Ovary (tissue), 10 donors: ENCODE data around the gene PLSCR1. TPM values are rescaled to one million over a fixed set of nuclear protein-coding genes. Genes with fewer than 3 reads are reported as not detected.
A peak's percentile ranks its signal among the peaks of the same experiment; 100 is the strongest.

ENCODE experiments used
- DNase-seq, 5 donors: peaks; one replicate each; pipeline ENCODE4 v3.0.0-alpha.2; 2019 to 2020
- H3K27ac ChIP-seq, 2 donors: fragments of 200-600 bp; one replicate each; pipeline versions ENCODE4 v1.5.1 to v1.8.0; 2019 to 2022
- H3K27me3 ChIP-seq: fragments of 200-600 bp; one replicate; pipeline ENCODE4 v1.8.0; 2022
- H3K36me3 ChIP-seq: fragments of 200-600 bp; sonication (generic); one replicate; pipeline ENCODE4 v1.5.1; 2019
- H3K4me1 ChIP-seq: one replicate; pipeline ENCODE4 v1.8.1; 2013; ENCODE audit warnings: mild to moderate bottlenecking, moderate library complexity; ENCODE audit not compliant: insufficient read depth
- H3K4me3 ChIP-seq: fragments of 200-600 bp; sonication (generic); one replicate; pipeline ENCODE4 v1.5.1; 2017
- H3K9me3 ChIP-seq, 2 donors: fragments of 200-600 bp in 1 of 2; sonication (generic) in 1 of 2; one replicate each; pipeline versions ENCODE4 v1.5.1 to v1.8.1; 2013 to 2019; ENCODE audit warnings: mild to moderate bottlenecking in 1 of 2, moderate library complexity in 1 of 2
- EP300 ChIP-seq: sonication (generic); formaldehyde crosslinking; IDR thresholded peaks from one replicate; pipeline ENCODE4 v1.6.1; 2017; ENCODE audit warnings: antibody characterized with exemption
- POLR2A ChIP-seq: fragments of 450-650 bp; IDR thresholded peaks from one replicate; pipeline ENCODE4 v1.6.1; 2017; ENCODE audit warnings: antibody characterized with exemption, mild to moderate bottlenecking, moderate library complexity
- WGBS, 3 donors: extraction: QIAGEN DNeasy Blood & Tissue Kit in 1 of 3; methylation state at CpG; one replicate each; pipeline versions ENCODE4 v1.1.5 to v1.1.7; 2013 to 2017; 5-methylcytosine and 5-hydroxymethylcytosine counted together
- intact Hi-C, 4 donors: fragments of 100-400 bp; cut with DNase I; formaldehyde crosslinking; loops; one replicate each; pipeline versions ENCODE4 v1.11.0 to v1.15.1; 2022 to 2023
- long read RNA-seq, 3 donors: library from polyadenylated mRNA in 2 of 3; unstranded in 2 of 3; transcript quantifications; one replicate each; pipeline ENCODE4 v2.0.0 and lab custom pipeline, GENCODE V29; 2021 to 2026
- polyA plus RNA-seq, 2 donors: library from polyadenylated mRNA; stranded (reverse); fragments of 200-250 nt in 1 of 2; fragments of 350-450 nt in 1 of 2; fragmentation: Illumina TruSeq in 1 of 2; extraction: RNeasy Lipid Tissue Mini Kit (QIAGEN cat#74804) in 1 of 2; gene quantifications; one replicate each; pipeline ENCODE4 v1.2.3, GENCODE V29; 2013 to 2014
- total RNA-seq, 7 donors: library from RNA; depleted of rRNA in 2 of 7; stranded (reverse); fragments of >200 nt in 2 of 7; fragmentation: NEBNext Ultra II Directional in 3 of 7; extraction: Animal tissue kit (Norgen Biotek cat#: 25700) in 3 of 7; gene quantifications; one replicate each; pipeline versions ENCODE4 v1.1.0 to v1.2.4, GENCODE V29; 2016 to 2023
- TF ChIP-seq, protein P1 (sequence below), 3 donors: fragments of 450-650 bp in 2 of 3; fragments of 200-600 bp in 1 of 3; IDR thresholded peaks; one replicate each; pipeline versions ENCODE4 v1.5.1 to v1.8.0; 2016 to 2022; ENCODE audit warnings: antibody characterized with exemption in 3 of 3, mild to moderate bottlenecking in 1 of 3
- donor health status: DM: no; HTN: no; CAD: no; lungs with moderate emphysema.
- donor health status: DM: no; HTN: no; CAD: no.
- donor health status: Bipolar disorder and iron deficiency.
- donor health status: DM: yes; HTN: yes; CAD: no.
- donor health status: DM: no; HTN: no; CAD: no.
- donor health status: DM: yes; HTN: yes; CAD: no.

PLSCR1 gene, protein sequence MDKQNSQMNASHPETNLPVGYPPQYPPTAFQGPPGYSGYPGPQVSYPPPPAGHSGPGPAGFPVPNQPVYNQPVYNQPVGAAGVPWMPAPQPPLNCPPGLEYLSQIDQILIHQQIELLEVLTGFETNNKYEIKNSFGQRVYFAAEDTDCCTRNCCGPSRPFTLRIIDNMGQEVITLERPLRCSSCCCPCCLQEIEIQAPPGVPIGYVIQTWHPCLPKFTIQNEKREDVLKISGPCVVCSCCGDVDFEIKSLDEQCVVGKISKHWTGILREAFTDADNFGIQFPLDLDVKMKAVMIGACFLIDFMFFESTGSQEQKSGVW
- total RNA-seq (100 to 1,000 TPM in 5 of 7 donors, 10 to 100 TPM in 2; 74.4 to 156 (median 117) TPM), polyA plus RNA-seq (10 to 100 TPM; 56.6 to 63.9 TPM)
- long read RNA-seq, donor 1, transcript PLSCR1-202 (8 exons, 996 nt): minor isoform, 33 of 224 reads
- long read RNA-seq, donor 1, transcript PLSCR1-201 (9 exons, 2,233 nt): major isoform, 151 of 224 reads
- long read RNA-seq, donor 1, partial matches to known transcripts: 12 of 224 reads
- long read RNA-seq, donor 1, other reads (novel, unspliced or antisense): 21 of 224 reads
- long read RNA-seq, donor 2, transcript PLSCR1-201 (9 exons, 2,233 nt): major isoform, 18 of 49 reads
- long read RNA-seq, donor 2, partial matches to known transcripts: 24 of 49 reads
- long read RNA-seq, donor 2, other reads (novel, unspliced or antisense): 0 of 49 reads
- long read RNA-seq, donor 3, transcript PLSCR1-202 (8 exons, 996 nt): minor isoform, 13 of 95 reads
- long read RNA-seq, donor 3, transcript PLSCR1-201 (9 exons, 2,233 nt): major isoform, 70 of 95 reads
- long read RNA-seq, donor 3, partial matches to known transcripts: 3 of 95 reads
- long read RNA-seq, donor 3, other reads (novel, unspliced or antisense): 5 of 95 reads

DNA sequence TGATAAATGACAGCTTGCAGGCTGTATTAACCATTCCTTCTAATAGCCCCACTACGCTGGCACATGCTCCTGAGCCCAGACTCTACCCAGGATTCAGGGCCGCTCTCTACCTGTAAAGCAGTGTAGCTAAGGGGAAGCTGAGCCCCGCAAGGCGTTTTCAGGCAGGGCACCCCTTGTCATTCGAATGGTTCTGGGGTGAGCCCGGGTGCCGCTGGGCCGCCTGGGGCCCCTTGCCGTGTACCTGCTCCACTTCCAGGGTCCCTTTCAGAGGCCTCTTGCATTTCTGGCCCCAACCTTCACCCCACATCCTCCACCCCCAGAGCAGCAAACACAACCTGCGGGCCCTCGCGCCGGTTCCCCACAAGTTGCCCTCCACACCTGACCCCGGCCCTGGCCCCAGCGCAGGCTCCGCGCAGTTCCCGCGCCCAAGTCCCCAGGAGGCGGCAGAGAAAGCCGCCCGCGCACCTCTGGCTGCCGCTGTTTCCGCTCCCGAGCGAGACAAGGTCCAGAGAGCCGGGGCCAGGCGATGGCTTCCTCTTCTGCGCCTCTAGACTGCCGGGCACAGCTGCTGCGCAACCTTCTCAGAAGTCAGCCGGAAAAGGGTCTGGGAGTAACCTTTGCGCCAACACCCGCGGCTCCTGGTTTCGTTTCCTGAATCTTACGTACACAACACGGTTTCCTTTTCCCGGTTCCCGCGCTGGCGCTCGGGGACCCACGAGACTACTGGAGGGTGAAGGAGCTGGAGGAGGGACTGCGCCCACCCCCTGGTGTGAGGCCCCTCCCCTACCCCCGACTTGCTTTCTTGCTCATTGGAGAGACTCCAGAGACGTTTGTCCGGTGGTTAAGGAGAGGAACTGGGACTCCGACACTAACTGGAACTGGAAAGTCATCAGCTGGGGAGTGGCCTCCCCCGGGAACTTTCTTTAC is at the start of gene PLSCR1:
Gene PLSCR1 (minus strand): TSS at position 606 of the 927 bp plus-strand sequence. CDS start 8,055 bp downstream, outside the sequence.
- peak; percentile 90 to 95 (median 92) for DNase-seq
- H3K27me3 ChIP-seq: no peaks in the 10 kb centered on the region
- intact Hi-C loops: loop anchor here in 1 of 4 donors (10.0 kb wide), 1 partner anchor 289 kb away; the partner anchor contains the start of gene PLSCR4
- TF ChIP-seq, protein P1, sequence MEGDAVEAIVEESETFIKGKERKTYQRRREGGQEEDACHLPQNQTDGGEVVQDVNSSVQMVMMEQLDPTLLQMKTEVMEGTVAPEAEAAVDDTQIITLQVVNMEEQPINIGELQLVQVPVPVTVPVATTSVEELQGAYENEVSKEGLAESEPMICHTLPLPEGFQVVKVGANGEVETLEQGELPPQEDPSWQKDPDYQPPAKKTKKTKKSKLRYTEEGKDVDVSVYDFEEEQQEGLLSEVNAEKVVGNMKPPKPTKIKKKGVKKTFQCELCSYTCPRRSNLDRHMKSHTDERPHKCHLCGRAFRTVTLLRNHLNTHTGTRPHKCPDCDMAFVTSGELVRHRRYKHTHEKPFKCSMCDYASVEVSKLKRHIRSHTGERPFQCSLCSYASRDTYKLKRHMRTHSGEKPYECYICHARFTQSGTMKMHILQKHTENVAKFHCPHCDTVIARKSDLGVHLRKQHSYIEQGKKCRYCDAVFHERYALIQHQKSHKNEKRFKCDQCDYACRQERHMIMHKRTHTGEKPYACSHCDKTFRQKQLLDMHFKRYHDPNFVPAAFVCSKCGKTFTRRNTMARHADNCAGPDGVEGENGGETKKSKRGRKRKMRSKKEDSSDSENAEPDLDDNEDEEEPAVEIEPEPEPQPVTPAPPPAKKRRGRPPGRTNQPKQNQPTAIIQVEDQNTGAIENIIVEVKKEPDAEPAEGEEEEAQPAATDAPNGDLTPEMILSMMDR (IDR thresholded peaks at IDR 0.05): peak in 1 of 3 donors; percentile 8
- TF ChIP-seq EP300 (peak; percentile 94), POLR2A (peak; percentile 83)
- H3K4me3 ChIP-seq: peak within 1 kb of the TSS; percentile 59
- H3K36me3 ChIP-seq: no peaks in the 10 kb centered on the region
- H3K9me3 ChIP-seq: no peaks in the 10 kb centered on the region
- H3K27ac ChIP-seq: peak within 1 kb of the TSS; percentile 98
- peaks cover 6% of the 10 kb centered on the region for H3K4me1 ChIP-seq
- 0 to 14% (median 0%) methylated on average over 51 of the region's 51 CpGs for WGBS, 3 donors

DNA sequence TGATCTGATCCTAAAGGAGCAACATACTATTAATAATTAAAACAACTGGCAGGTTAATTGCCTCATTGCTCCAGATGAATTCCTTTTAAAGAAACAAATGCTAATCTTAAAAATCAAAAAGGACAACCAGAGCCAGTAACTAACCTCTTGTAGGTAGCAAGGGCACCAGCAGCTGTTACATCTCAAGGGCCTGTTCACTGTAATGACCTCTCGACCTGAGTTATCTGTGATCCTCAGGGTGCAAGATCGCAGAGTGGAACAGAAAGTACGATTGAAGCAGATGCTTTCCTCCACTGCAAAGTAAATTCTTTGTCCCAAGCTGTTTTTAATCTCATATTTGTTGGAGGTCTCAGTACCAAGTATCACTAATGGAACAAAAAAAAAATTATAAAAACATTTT is 49.4 kb upstream of the PLSCR1 start:
- Histone ChIP-seq H3K9me3 (no peaks in the 10 kb centered on the region), H3K27ac (no peak overlapping the region), H3K27me3 (no peaks in the 10 kb centered on the region), H3K36me3 (no peaks in the 10 kb centered on the region), H3K4me1 (no peaks in the 10 kb centered on the region), H3K4me3 (no peak overlapping the region)
- TF ChIP-seq POLR2A: no peak
- TF ChIP-seq EP300: no peak
- TF ChIP-seq, protein P1 (IDR thresholded peaks at IDR 0.05): no peak
- DNase-seq: no peak
- intact Hi-C loops: no loop called here
- 61 to 64% (median 63%) methylated on average over 3 of the region's 3 CpGs for WGBS, 3 donors

DNA sequence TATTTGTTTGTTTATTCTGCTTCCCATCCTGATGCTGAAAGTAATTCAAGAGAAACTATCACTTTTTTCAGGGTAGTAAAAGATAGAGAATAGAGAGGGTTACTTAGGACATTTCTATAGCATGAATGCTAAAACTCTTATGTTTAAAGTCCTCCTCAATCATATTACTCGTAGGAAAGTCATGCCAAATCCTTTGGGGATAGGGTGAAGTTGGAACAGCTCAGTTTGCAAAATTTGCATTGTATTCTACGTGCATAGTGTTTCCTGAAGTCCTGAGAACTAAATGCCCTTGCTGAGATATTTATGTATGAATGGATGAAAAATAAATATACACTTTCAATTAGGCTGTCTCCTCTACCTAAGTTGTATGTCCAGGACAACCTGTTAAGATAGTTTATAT is 46.1 kb upstream of the PLSCR1 start:
- no peaks in the 10 kb centered on the region for H3K36me3 ChIP-seq
- H3K4me1 ChIP-seq: no peaks in the 10 kb centered on the region
- DNase-seq: no peak
- 73 to 79% (median 73%) methylated on average over 2 of the region's 2 CpGs for WGBS, 3 donors
- intact Hi-C loops: no loop called here
- H3K9me3 ChIP-seq: no peaks in the 10 kb centered on the region
- no peak overlapping the region for H3K4me3 ChIP-seq
- H3K27me3 ChIP-seq: no peaks in the 10 kb centered on the region
- TF ChIP-seq POLR2A (no peak), EP300 (no peak)
- TF ChIP-seq, protein P1 (IDR thresholded peaks at IDR 0.05): no peak
- H3K27ac ChIP-seq: no peak overlapping the region
